ENCODE results near the gene GIT1.
"Not testable (repeated sequence)": the region's sequence is repeated elsewhere in the genome, so short reads cannot be mapped to it uniquely, and the experiment has no call there.

DNA sequence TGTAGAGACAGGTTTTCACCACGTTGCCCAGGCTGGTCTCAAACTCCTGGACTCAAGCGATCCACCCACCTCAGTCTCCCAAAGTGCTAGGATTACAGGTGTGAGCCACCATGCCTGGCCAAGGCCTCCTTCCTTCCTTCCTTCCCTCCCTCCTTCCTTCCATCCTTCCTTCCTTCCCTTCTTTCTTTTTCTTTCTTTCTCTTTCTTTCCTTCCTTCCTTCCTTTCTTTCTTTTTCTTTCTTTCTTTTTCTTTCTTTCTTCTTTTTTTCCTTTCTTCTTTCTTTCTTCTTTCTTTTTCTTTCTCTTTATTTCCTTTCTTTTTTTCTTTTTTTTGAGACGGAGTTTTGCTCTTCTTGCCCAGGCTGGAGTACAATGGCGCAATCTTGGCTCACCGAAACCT, 31.3 kb downstream of the GIT1 start:
- not testable (repeated sequence) for TF ChIP-seq EZH2phosphoT487 (IDR thresholded peaks at IDR 0.05; ENCODE audit: borderline replicate concordance, low read depth, low read length)
- TF ChIP-seq, protein P1, sequence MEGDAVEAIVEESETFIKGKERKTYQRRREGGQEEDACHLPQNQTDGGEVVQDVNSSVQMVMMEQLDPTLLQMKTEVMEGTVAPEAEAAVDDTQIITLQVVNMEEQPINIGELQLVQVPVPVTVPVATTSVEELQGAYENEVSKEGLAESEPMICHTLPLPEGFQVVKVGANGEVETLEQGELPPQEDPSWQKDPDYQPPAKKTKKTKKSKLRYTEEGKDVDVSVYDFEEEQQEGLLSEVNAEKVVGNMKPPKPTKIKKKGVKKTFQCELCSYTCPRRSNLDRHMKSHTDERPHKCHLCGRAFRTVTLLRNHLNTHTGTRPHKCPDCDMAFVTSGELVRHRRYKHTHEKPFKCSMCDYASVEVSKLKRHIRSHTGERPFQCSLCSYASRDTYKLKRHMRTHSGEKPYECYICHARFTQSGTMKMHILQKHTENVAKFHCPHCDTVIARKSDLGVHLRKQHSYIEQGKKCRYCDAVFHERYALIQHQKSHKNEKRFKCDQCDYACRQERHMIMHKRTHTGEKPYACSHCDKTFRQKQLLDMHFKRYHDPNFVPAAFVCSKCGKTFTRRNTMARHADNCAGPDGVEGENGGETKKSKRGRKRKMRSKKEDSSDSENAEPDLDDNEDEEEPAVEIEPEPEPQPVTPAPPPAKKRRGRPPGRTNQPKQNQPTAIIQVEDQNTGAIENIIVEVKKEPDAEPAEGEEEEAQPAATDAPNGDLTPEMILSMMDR (conservative IDR thresholded peaks at IDR 0.05; ENCODE audit: low read length) = not testable (repeated sequence)
